ENCODE results near the gene CD79B.

Gene CD79B

DNA sequence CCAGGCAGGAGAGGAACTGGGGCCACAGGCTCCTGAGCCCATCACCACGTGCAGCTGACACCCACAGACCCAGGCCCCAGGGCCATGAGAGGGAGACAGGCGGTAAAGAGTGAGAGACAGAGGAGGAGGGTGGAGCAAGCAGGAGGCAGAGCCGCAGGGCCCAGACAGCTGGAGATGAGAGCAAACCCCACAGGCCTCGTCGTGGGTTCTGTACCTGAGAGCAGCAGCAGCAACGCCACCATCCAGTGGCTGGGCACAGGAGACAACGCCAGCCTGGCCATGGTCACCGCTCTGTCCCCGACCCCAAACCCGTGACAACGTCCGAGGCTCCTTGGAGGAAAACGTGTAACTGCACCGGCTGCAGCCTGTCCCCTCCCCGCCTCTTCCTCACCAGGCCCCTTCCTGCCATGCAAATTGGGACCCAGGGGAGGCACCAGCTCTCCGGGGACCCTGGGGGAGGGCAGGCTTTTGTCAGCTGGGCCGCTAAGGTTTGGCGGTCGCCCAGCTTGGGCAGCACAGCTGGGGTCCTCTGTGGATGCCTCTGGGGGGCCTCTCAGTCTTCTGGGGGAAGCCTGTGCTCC lies at the start of gene CD79B:
TSS of gene CD79B (minus strand) at position 351 of the 581 bp plus-strand sequence. CDS start at position 281, 70 bp downstream.
- peak; percentile 39 for DNase-seq

DNA sequence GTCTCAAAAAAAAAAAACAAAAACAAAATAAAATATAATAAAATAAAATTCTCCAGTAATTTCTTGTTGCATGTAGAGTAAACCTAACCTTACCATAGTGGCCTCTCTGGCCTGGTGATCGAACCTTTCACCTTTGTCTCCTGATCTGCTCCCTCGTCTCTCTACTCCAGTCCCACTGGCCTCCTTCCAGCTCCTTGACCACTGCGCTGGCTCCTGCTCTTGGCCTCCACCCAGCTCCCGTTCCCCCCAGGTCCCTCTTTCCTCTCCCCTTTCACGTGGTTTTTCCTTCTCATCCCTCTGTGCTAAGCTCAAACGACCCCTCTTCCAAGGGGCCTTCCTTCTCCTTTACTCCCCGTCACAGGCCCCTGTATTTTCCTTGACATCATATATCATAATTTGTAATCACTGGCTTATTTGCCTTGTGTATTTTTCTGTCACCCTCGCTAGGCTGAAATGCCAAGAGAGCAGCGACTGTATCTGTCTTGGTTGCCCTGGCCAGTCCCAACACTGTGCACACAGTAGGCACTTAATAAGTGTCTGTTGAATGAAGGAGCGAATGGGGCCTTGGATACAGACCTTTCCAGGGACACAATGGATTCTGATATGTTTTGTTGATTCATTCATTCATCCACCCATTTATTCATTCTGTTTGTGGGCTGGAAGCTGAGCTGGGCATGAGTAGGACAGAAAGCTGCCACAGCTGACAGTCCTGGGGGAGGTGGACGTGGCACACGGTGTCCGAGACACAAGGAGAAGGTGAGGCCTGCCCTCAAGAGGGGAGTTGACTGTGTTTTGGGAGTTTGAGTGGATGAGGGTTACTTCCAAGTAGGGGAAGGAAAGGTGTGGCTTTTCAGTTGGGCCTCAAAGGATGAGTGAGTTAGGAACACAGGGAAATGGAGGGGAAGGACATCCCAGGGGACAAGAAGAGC lies 46.4 kb upstream of the CD79B start:
- no peak for DNase-seq

DNA sequence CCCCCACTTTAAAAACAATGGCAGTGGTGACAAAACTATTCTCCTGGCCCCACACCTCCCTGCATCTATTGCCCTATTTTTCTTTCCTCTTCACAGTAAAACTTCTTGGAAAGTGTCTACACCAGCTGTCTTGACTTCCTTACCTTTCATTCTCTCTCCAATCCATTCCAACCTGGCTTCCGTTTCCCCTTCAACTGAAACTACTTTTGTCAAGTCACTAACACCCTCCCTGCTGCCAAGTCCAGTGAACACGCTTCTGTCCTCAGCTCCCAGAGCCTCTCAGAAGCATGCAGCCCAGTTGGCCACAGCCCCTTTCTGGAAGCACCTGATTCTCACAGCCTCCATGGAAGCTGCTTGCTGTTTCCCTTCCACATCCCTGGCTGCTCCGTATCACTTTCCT lies 44.6 kb upstream of the CD79B start:
- DNase-seq, result no peak

DNA sequence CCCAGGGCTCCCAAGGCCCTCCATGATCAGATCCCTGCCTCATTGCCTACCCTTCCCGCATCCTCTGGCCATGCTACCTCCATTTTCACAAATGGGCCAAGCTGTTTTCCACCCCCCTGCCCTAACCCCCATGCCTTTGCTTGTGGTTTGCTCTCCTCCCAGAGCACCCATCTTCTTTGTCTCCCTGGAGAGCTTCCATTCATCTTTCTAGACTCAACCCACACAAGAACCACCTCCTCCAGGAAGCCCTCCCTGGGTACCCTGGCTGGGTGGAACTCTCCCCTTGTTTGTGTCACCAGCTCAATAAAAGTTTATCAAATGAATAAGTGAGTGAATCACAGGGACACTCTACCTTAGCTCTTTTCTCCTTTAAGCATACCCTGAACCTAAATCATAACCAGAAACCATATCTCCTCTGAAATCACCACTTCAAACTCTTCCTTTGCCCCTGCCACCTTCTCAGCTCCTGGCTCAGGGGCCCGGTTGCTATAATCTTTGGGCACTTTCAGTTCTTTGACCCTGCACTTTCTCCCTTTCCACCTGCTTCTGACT lies 43.5 kb upstream of the CD79B start:
- no peak for DNase-seq

DNA sequence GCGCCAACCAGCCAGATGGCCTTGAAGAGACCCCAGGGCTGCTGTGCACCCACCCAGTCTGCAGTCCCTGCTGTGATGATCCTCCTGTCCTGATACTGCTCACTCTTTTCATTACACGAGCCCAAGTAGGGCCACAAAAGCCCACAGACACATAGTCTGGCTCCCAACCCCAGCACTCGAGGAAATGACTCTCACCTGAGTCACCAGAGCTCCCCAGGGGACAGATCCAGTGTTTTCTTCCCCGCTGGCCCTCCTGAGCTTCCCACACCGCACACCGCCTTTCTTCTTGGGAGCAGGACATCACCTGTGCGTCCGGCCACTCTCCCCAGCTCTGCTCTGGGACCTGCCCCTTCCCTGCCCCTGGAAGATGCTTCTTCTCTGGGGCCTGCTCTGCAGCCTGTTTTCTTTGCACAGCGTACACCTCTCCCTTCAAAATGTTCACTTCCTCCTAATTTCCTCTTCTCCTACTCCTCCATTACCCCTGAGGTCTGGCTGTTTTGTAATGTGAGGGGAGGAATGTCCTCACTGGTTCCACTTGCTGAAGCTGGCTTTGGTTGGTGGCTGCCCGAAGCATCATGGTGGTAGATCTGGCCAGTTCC lies 42.6 kb upstream of the CD79B start:
- no peak for DNase-seq

DNA sequence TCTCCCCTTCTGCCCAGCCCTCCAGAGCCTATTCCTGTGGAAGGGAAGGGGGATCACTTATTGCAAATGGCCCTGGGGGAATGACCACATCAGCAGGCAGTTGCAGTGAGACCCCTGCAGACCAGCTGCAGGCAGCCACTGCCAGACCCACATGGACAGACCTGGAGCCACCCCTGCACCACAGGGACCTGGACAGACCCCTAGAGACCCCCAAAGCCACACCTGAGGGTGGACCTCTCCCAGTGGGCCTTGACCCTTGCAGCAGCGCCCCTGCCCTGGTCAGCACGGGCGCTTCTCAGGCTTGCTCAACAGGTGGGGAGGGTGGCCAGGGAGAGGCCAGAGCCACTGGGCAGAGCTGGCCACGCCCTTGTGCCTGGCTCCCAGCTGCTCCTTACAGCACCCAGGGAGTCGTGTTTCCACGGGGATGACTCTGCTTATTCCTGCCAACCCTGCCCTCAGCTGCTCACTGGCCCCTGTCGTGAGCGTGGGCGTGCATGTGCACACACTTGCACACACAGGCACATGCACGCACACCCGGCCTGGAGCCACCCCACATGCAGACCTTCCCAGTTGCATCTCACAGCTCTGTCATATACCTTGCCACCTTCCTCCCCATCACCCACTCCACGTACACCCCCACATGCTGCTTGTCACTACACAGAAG lies 41.9 kb upstream of the CD79B start:
- no peak for DNase-seq

DNA sequence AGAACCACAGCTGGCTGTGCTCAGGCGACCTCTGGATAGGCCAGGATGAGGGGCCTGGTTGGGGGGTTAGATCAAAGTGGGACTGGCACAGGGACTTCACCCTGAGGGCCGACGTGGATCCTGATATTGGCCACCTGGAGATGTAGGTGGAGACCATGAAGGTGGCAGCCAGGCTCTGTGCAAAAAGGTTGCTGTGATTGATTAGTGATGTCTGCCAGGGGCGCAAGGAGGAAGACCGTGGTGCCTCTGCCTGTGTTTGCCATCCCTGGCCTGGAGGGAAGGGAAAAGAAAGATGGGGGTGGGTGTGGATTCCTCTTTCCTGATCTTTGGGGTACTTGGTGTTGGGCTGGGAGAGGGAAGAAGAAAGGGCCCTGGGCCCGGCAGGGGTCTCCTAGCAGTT lies 41.1 kb upstream of the CD79B start:
- DNase-seq, result no peak

DNA sequence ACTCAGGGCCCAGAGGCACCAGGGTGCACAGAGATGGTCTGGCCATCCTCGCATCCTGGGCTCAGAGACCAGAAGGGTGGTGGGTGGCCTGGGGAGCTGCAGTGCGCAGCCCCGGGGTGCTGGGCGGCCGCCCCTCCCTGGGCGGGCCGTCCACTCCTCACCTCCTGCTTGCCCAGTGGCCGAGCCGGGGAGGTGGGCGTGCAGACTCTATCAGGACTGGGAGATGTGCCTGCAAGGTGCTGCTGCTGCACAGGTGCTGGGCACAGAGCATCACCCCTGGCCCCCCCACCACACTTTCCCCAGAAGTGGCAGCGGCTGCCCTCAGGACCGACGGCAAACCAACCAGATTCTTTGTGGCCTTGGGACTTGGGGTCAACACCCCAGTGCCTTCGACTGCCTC lies 40.7 kb upstream of the CD79B start, which contains the start of gene SCN4A:
TSS of gene SCN4A (minus strand) at position 123 of the 400 bp plus-strand sequence. CDS start at position 46, 77 bp downstream.
- no peak for DNase-seq

DNA sequence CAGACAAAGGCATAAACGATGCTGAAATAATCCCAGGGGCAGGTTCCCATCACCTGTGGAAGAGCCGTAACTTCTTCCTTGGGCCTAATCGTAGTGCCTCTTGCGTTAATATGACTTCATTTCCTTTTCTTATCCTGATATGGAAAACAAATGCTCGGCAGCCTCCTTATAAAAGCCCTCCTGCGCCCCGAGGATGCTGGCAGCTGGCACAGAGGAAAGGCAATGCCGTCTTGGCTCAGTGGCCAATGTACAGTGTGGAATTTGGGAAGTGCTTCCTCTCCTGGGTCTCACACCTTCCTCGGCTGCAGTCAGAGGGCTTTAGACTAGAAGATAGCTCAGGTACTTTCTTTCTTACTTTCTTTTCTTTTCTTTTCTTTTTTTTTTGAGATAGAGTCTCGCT lies 37.1 kb upstream of the CD79B start:
- no peak for DNase-seq

DNA sequence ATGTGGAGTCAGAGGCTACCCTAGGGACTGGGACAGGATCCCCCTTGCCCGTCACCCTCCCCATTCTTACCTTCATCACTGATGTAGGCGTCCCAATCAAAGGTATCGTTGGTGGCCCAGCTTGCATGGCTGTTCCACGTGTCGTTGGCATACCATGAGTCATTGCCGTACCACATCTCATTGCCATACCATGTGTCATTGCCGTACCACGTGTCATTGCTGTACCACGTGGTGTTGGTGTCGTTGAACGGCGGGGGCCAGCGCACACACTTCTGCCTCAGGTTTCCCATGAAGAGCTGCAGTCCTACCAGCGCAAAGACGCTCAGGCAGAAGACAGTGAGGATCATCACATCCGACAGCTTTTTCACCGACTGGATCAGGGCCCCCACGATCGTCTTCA lies 35.8 kb upstream of the CD79B start:
- no peak for DNase-seq

DNA sequence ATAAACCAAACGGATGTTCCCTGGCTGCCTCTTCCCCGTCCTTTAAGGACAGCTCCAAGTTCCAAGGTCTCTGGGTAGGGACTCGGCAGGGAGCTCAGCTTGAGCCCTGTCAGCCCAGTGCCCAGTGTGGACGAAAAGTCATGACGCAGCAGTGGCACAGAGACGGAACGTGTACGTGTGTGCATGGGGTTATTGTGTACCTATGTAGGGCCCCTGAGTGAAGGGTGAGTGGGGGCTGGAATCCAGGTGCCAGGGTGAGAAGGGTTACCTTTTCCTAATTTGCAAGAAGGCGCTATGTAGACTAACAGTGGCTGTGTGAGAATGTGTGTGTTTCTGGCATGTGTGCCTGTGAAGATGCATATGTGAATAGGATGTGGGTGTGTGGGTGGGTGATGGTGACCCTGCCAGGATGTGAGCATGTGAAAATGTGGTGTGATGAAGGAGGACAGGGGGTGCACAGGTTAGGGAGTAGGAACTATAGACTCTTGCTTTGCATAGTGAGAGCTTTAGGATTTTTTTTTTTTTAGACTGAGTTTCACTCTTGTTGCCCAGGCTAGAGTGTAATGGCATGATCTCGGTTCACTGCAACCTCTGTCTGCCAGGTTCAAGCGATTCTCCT lies 34.6 kb upstream of the CD79B start:
- DNase-seq, result no peak

DNA sequence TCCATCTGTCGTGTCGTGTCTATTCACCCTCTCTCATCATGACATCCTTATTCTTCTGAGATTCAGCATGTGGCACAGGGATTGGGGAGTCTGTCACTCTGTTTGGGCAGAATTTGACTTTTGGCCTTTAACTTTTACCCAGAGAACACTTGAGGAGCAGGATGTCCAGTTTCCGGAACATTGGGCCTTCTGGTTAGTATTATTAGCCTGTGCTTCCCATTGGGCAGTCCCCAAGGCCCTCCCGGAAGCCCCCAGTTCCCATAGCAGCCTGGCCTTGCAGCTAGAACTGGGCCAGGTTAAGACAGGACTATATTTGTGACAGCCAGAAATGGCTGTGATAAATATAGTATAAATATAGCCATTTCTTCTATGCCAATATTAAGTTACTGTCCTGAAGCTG lies 31.0 kb upstream of the CD79B start:
- DNase-seq, result no peak

DNA sequence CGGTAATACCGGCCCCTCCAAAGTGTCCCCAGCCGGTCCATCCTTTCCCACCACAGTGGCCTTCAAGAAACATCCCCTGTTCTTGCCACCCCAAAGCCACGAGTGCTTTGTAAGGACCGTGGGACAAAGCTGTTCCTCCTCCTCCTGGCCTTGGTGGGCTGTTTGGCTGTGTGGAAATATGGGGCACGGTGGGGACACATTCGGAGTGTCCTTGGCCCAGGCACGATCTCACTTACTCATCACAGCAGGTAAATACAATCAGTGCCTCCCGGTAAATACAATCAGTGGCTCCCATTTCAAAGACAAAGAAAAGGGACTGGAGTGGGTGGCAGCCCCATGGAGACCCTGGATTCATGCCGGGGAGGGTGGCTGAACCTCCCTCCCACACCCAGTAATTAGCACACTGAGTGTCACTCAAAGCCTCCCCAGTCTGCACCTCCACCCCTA lies 30.2 kb upstream of the CD79B start:
- DNase-seq, result no peak

DNA sequence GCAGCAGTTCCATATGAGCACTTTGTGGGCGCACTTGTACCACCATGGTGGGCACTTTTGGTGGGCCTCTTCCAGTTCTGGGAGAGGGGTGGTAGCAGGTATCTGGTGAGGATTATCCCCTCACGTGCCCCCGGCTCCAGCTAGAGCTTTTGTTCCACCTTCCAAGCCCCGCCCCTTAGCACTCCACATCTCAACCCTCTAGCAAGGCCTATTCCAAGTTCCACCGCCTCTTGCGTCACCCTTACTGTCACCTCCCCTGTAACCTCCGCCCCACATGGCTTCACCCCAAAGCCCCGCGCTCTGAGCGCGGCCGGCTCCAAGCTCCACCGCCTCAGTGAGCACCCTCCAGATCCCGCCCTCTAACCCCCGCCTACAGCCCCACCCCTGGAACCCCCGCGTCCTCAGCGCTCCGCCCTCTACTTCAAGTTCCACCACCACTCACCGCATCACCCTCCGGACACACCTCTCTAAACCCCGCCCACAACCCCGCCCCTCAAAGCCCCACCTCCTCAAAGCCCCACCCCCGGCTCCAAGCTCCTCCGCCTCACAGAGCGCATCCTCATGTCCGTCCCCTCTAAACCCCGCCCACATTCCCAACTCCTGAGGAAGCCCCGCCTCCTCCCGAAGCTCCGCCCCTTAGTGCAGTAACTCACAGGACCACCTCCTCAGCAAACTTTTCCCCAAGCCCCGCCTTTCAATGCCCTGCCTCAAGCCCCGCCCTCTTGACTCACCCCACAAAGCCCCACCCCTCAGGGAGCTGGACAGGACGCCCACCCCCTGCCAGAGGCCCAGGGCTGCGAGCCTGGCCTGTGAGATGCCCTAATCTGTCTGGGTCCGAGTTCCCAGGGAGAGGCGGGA lies 29.5 kb upstream of the CD79B start:
- peak; percentile 34 for DNase-seq

DNA sequence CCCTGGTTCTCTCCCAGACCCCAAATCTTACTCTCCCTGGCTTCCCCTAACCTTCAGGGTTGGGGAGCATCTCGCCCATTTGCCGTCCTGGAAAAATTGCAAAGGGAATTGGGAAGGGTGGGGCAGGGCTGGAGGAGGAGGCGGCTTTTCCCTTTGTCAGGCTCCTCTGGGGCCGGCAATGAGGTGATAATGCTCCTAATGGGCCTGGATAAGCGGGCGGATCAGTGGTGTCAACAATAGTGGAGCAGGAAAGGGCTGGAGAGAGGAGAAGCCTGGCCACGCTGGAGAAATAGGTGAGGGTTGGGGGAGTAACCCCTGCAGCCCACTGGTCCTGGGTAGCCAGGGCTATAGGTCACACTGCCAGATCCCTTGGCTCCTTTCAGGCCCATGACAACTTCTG lies 28.3 kb upstream of the CD79B start:
- DNase-seq, result no peak

DNA sequence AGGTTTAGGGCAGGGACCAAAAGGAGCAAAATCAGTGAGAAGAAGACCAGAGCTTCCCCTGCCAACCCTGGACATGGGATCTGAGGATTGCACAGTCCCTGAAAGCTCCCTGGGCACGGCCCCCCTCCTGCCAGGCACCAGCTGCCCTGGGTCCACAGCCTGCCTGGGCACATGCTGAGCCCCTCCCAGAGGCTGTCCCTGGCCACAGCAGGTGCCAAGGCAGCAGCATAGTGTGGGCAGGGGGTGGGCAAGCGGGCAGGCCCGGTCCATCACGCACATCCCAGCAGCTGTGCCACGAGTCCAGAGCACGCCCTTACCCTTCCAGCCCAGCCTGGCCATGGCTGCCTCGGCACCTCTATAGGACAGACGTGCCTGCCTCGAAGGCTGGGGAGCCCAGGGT lies 27.9 kb upstream of the CD79B start:
- no peak for DNase-seq

DNA sequence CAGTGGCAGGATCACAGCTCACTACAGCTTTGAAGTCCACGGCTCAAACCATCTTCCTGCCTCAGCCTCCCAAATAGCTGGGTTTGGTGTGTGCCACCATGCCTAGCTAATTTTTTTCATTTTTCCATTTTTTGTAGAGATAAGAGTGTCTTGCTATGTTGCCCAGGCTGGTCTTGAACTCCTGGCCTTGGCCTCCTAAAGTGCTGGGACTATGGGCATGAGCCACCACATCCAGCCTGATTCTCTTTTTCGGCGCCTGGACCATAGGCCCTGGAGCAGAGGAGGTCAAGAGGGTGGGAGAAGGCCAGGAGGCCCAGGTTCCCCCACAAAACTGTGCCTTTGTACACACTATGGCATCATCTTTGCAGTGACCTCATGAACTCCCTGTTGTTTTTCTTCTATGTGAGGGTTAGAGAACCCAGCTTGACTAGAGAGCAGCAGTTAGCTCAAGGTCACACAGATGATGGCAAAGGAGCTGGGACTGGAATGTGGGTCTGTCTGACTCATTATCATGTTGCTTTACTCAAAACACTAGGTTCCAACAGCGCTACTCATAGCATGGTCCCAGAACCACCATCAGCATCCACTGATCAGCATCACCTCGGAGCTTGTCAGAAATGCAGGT lies 24.3 kb upstream of the CD79B start:
- no peak for DNase-seq

DNA sequence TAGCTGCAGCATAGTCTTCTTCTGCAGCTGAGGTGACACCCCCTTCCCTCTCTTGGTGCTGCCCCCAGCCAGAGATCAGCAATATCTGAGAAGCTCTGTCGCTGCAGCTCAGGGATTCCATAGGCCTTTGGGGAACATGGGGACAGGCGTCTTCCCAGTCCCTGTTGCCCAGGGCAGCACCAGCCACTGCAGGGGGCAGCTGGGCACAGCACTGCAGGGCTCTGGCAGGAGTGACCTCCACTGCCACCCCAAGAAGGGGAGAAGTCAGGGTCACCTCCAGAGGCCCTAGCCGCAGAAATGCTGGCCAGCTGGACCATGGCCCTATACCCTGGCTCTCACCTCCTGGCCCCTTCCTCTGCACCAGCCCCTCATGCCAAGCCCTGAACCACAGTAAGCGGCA lies 23.7 kb upstream of the CD79B start:
- no peak for DNase-seq

DNA sequence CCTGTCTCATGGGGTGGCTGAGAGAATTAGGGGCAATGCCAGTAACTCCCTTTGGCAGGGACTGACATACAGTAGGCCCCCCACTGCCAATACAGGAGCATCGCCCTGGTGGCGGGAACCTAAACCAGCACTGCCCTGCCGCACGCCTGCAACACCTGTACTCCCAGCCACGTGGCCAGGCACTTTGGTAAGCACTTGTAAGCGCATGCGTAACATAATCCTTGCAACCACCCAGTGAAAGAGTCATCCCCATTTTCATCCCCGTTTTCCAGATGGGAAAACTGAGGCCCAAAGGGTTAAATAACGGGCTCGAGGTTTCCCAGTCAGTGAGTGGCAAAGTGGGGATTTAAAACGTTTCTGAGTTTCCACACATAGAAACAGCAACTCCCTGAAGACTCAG lies 23.1 kb upstream of the CD79B start:
- DNase-seq, result no peak

DNA sequence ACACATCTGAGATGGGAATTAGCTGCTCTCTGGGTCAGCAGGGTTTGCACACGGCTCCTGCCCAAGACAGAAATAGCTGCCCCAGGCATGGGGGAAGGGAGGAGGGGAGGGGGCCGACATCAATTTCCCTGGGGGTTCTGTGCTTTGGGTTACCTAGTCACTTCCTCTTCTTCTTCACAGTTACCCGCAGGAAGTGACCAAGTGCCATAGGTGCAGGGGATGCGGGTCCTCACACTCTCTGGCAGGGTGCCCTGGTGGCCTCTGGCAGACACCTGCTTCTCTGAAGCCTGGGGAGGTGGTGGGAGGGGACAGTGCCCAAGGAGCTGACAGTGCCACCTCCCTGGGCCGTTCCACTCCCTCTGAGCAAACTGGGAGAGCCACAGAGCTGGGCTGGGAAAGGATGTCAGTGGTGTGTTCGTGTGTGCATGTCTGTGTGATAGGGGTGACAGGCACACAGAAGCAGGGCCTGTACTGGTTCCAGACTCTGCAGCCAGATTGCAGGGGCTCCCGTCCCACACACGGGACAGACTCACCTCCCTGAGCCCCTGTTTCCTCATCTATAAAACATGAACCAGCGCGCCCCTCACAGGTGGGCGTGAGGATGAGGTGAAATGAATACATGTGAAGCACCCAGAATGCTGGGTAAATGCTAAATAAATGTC lies 22.4 kb upstream of the CD79B start:
- DNase-seq, result no peak
